A549 treated with AZD9567 at 1 μM for 4 hours (cell line): ENCODE data around the gene SNX1. TPM values are rescaled to one million over a fixed set of nuclear protein-coding genes. Genes with fewer than 3 reads are reported as not detected.

Experiments used
- total RNA-seq: library from RNA; stranded (reverse); fragments of 200-300 nt; extraction: Qiagen RNA extraction; gene quantifications from 5 replicates; pipeline ENCODE4 v1.2.3, GENCODE V29; 2022; ENCODE audit not compliant: insufficient read depth

The SNX1 gene, protein sequence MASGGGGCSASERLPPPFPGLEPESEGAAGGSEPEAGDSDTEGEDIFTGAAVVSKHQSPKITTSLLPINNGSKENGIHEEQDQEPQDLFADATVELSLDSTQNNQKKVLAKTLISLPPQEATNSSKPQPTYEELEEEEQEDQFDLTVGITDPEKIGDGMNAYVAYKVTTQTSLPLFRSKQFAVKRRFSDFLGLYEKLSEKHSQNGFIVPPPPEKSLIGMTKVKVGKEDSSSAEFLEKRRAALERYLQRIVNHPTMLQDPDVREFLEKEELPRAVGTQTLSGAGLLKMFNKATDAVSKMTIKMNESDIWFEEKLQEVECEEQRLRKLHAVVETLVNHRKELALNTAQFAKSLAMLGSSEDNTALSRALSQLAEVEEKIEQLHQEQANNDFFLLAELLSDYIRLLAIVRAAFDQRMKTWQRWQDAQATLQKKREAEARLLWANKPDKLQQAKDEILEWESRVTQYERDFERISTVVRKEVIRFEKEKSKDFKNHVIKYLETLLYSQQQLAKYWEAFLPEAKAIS
- 72.1 to 92.0 TPM (median 81.8 TPM) in 5 replicates for total RNA-seq

GRCh38 chr15:64095795-64096667, at the start of gene SNX1:
Gene SNX1 (plus strand): TSS chr15:64095982. CDS start chr15:64096014, 32 bp downstream.

DNA sequence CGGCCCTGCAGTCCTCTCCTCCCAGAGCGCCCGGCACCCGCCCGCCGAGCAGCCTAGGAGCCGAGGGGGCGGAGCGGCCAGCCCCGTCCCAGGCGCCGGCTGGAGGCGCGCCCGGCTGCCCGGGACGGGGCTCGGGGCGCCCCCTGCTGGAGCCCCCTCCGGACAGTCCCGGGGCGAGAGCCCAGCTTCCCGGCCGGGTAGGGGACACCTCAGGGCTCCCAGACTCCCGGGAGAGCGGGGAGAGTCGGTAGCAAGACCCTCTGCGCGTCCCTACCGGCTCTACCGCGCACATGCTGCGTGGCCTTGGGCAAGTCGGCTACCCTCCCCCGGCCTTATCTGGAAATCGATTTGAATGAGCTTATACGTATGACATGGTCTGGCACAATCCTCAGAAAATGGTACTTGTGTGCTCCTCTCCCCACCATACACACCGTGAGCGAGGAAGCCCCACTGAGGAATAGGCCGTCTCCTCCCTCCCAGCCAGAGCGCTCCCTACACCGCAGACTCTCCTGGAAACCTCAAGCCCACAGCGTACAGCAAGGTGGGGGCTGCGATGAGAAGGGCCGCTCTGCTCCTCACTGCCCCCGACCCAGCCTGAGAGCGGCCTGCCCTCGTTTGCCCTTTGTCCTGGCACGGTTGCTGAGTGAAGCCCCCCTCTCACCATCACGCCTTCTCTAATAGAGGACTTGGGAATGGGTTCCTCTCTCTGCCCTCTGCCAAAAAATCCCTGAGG, 49.2 kb upstream of the SNX1 start, which contains the start of gene DAPK2:
TSS of gene DAPK2 (minus strand) at position 65 of the 733 bp plus-strand sequence. CDS start 6,224 bp downstream, outside the sequence.

DNA sequence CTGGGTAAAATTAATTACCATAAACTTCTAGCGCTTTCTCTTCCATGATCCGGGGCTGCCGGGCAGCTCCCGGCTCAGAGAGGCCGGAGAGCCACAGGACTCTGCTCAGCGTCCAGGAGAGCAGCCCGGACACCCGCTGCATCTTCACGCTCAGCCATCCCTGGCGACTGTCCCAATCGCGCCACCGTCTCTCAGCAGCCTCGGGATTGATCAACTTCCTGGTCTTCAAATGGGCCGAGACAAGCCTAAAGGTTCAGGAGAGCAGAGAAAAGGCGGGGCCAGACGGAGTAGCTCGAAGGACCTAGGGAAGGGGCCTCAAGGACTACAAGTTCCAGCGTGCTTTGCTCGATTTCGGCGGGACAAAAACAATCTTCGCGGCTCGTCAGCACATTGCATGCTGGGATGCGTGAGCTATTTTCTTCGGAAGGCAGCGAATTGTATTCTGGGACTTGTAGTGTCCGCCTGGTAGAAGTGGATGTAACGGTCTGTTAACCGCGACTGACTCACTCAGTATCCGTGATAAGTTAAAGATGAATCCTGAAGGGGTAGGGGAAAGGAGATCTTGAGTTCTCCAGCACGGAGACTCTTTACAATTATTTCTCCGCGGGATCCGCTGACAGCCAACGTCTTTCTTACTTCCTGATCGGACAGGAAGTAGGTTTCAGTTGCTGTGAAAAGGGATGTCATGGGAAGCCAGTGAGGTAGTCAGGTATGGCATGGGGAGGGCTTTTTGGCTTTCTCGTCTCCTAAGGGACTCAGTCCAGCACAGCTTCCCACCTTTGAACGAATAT, 2.0 kb upstream of the SNX1 start, which contains the start of gene CIAO2A:
TSS of gene CIAO2A (minus strand) at position 212 of the 791 bp plus-strand sequence. CDS start at position 142, 70 bp downstream.

DNA sequence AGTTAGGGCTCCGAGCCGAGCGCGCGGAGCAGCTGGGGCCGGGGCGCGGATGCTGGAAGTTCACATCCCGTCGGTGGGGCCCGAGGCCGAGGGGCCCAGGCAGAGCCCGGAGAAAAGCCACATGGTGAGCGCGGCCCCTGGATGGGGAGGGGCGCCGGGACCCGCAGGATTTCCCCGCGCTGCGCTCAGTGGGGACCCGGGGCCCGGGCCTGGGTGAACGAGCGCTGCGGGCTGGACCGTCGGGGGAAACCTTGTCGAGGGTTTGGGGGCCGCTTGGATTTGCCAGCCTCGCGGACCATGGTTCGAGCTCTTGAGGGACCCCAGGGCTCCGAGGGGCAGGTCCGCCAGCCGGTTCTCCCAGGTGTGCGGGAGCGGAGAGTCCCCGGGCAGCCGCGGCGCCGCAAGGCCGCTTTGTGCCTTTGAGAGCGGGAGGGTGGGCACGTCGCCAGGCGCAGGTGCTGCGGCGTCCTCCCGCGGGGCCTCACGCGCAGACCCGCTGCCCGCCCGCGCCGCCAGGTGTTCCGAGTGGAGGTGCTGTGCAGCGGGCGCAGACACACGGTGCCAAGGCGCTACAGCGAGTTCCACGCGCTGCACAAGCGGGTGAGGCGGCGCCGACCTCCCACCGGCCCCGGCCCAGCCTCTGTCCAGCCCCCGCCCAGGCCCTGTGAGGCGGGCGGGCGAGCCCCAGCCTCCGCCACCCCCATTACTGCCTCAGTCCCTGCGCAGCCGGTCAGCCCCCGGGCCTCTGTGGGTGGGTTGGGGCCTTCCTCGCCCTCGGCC, 56.1 kb downstream of the SNX1 start, which contains the start of gene SNX22:
TSS of gene SNX22 (plus strand) at position 5 of the 780 bp plus-strand sequence. CDS start at position 50, 45 bp downstream.

DNA sequence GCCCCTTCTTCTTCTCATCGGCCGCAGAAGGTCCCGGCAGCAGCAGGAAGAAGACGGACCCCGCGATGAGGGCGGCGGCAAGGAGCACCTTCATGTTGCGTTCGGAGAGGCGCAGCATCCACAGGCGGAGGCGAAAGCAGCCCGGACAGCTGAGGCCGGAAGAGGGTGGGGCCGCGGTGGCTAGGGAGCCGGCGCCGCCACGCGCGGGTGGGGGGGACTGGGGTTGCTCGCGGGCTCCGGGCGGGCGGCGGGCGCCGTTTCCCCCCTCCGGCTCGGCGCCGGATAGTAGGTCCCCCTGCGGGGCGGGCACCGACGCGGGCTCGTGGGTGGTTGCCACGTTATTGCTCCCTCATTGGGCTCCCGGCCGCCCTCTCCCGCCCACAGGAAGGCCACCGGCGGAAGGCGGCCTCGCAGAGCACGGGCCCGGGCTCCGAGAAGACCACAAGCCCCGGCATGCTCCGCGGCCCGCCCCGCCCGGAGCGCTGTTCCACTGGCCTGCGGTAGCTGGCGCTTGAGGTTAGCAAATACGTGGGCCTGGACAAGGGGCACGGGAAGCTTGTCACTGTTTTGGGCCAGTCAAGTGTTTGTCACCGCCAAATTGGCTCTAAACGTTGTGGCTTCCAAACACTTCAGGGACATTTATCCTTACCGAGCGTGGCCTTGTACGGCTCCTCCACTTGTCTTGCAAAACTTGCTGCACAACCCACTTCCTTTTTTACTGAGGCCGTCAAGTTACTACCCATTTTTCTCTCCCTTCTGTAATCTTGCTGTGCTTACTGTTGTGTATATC, 67.3 kb downstream of the SNX1 start, which contains the start of gene PPIB:
TSS of gene PPIB (minus strand) at position 154 of the 790 bp plus-strand sequence. CDS start at position 118, 36 bp downstream.

Other genes starting within 250 kb of the SNX1 start
- 2.5 to 4.6 TPM (median 3.6 TPM) in 5 replicates for gene DAPK2, start 49.5 kb upstream of the SNX1 start, total RNA-seq
- 110 to 148 TPM (median 117 TPM) in 5 replicates for gene CIAO2A, start 2.1 kb upstream of the SNX1 start, total RNA-seq
- 0.70 to 1.6 TPM (median 1.3 TPM) in 5 replicates for gene SNX22, start 55.7 kb downstream of the SNX1 start, total RNA-seq
- 691 to 818 TPM (median 813 TPM) in 5 replicates for gene PPIB, start 67.0 kb downstream of the SNX1 start, total RNA-seq